ENCODE measurements around the gene WDR48. TPM values are rescaled to one million over a fixed set of nuclear protein-coding genes. Genes with fewer than 3 reads are reported as not detected.

Gene WDR48
- total RNA-seq, 1 experiment from 2014 or later = 19.3 TPM

- Histone ChIP-seq H3K9me3 (ENCODE audit: low read depth, low read length, poor library complexity, severe bottlenecking) (no peaks in the 10 kb centered on the region), H3K27me3 (replicated peaks; ENCODE audit: insufficient read depth, low read depth, low read length, poor library complexity) (no peaks in the 10 kb centered on the region), H3K4me1 (ENCODE audit: insufficient read depth, low read length, poor library complexity, severe bottlenecking) (no peaks in the 10 kb centered on the region), H3K36me3 (ENCODE audit: insufficient read depth, low read length, poor library complexity, severe bottlenecking) (peaks cover 9% of the 10 kb centered on the region), H3K4me3 (ENCODE audit: low read depth, low read length, poor library complexity, severe bottlenecking) (no peak overlapping the region), H3K27ac (ENCODE audit: low read depth, low read length, poor library complexity, severe bottlenecking) (no peak overlapping the region)
- BruUV-seq (replicated peaks) = no TSS peak
- TF ChIP-seq CTCF (conservative IDR thresholded peaks at IDR 0.05; ENCODE audit: low read depth, low read length) (no peak), EZH2 (IDR thresholded peaks at IDR 0.05; ENCODE audit: borderline replicate concordance, low read depth, low read length, poor library complexity, severe bottlenecking) (no peak)
- ChIA-PET POLR2A (ENCODE audit: low non-redundant PET) (no interaction called here), CTCF (no interaction called here)
- intact Hi-C loops (cut with micrococcal nuclease; ENCODE audit: unreplicated experiment) = loop anchor here (5.0 to 10.0 kb wide), 2 partner anchors 85 to 187 kb away; no protein-coding TSS in a partner anchor
- no peak for DNase-seq (ENCODE audit: low spot score)
Measured at GRCh38 chr3:39099738-39100499, 48.1 kb downstream of the WDR48 start.

GRCh38 chr3:39100500-39100886 lies 48.7 kb downstream of the WDR48 start:
- BruUV-seq (replicated peaks) = no TSS peak

GRCh38 chr3:39101022-39101689 lies 49.3 kb downstream of the WDR48 start:
- Histone ChIP-seq H3K36me3 (ENCODE audit: insufficient read depth, low read length, poor library complexity, severe bottlenecking) (peaks cover 5% of the 10 kb centered on the region), H3K4me1 (ENCODE audit: insufficient read depth, low read length, poor library complexity, severe bottlenecking) (no peaks in the 10 kb centered on the region), H3K9me3 (ENCODE audit: low read depth, low read length, poor library complexity, severe bottlenecking) (no peaks in the 10 kb centered on the region), H3K27ac (ENCODE audit: low read depth, low read length, poor library complexity, severe bottlenecking) (no peak overlapping the region), H3K4me3 (ENCODE audit: low read depth, low read length, poor library complexity, severe bottlenecking) (no peak overlapping the region), H3K27me3 (replicated peaks; ENCODE audit: insufficient read depth, low read depth, low read length, poor library complexity) (no peaks in the 10 kb centered on the region)
- BruUV-seq (replicated peaks) = no TSS peak
- intact Hi-C loops (cut with micrococcal nuclease; ENCODE audit: unreplicated experiment) = loop anchor here (5.0 to 10.0 kb wide), 2 partner anchors 84 to 186 kb away; no protein-coding TSS in a partner anchor
- no peak for TF ChIP-seq EZH2 (IDR thresholded peaks at IDR 0.05; ENCODE audit: borderline replicate concordance, low read depth, low read length, poor library complexity, severe bottlenecking)
- TF ChIP-seq CTCF (conservative IDR thresholded peaks at IDR 0.05; ENCODE audit: low read depth, low read length) = peak; percentile 51
- ChIA-PET CTCF (no interaction called here), POLR2A (ENCODE audit: low non-redundant PET) (no interaction called here)
- DNase-seq (ENCODE audit: low spot score) = no peak

More at GRCh38 chr3:39100500-39100886, 48.7 kb downstream of the WDR48 start:
- H3K9me3 ChIP-seq (ENCODE audit: low read depth, low read length, poor library complexity, severe bottlenecking) = no peaks in the 10 kb centered on the region
- H3K4me3 ChIP-seq (ENCODE audit: low read depth, low read length, poor library complexity, severe bottlenecking) = no peak overlapping the region
- peaks cover 9% of the 10 kb centered on the region for H3K36me3 ChIP-seq (ENCODE audit: insufficient read depth, low read length, poor library complexity, severe bottlenecking)
- no peak for TF ChIP-seq EZH2 (IDR thresholded peaks at IDR 0.05; ENCODE audit: borderline replicate concordance, low read depth, low read length, poor library complexity, severe bottlenecking)
- no peaks in the 10 kb centered on the region for H3K27me3 ChIP-seq (replicated peaks; ENCODE audit: insufficient read depth, low read depth, low read length, poor library complexity)
- DNase-seq (ENCODE audit: low spot score) = no peak
- intact Hi-C loops (cut with micrococcal nuclease; ENCODE audit: unreplicated experiment) = loop anchor here (5.0 to 10.0 kb wide), 2 partner anchors 84 to 187 kb away; no protein-coding TSS in a partner anchor
- H3K4me1 ChIP-seq (ENCODE audit: insufficient read depth, low read length, poor library complexity, severe bottlenecking) = no peaks in the 10 kb centered on the region
- no peak overlapping the region for H3K27ac ChIP-seq (ENCODE audit: low read depth, low read length, poor library complexity, severe bottlenecking)
- ChIA-PET POLR2A (ENCODE audit: low non-redundant PET) (no interaction called here), CTCF (no interaction called here)
